Measurements from ENCODE around the gene ODAM.
"Not testable (repeated sequence)": the region's sequence is repeated elsewhere in the genome, so short reads cannot be mapped to it uniquely, and the experiment has no call there.

ODAM gene, protein sequence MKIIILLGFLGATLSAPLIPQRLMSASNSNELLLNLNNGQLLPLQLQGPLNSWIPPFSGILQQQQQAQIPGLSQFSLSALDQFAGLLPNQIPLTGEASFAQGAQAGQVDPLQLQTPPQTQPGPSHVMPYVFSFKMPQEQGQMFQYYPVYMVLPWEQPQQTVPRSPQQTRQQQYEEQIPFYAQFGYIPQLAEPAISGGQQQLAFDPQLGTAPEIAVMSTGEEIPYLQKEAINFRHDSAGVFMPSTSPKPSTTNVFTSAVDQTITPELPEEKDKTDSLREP

DNA sequence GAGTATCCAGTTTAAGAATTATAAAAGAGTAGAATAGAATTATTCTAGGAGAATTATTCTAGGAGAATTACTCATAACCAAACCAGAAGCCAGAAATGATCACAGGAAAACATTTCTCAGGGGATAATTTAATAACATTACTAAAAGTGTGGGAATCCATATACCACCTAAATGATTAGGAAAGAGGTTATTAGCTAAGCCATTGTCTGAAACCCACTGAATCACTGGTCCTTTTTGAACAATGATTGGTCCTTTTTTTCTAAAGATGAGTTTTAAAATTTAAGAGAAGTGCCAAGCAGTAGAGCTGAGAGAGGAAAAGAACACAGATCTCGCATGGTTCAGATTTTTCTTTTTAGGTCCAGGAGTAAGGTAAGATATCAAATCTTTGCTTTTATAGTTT lies at the start of gene ODAM:
Gene ODAM (plus strand): TSS at position 301 of the 400 bp plus-strand sequence. CDS start 819 bp downstream, outside the sequence.
- DNase-seq: no peak

DNA sequence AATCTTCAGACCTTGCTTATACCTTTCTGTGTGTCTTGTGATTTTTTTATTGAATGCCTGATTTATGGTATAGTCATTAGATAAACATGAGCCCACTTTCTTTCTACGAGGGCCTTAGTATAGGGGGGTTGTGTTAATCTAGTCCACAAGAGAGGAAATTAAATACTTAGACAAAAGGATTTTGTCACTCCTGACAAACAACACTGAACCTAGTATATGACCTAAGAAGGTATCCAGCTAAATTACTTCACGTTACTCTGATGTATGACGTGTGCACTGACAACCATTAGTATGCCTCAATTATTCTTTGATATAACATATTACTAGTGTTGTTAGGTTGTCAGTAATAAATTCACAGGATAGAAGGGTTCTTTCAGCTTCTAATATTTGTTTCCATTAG lies 44.3 kb upstream of the ODAM start:
- no peak for DNase-seq

- DNase-seq: no peak
Measured at GRCh38 chr4:70152088-70152487, 43.4 kb upstream of the ODAM start.

DNA sequence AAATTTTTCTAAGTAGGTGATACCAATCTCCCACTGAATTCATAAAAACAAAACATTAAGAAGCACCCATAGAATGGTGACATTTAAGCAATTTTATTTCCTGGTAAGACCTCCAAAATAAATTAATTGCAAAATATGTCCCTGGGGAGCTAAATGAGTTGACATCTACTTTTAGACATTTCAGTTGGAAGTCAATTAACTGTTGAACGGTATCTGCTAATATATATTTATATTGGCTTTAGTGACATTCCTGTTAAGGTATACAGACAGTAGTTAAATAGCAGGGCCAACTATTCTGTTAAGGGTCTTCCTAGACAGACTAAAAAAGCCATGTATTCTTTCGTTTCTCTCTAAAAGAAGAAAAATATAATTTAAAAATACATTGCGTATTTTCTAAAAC lies 41.6 kb upstream of the ODAM start, which contains the start of gene PRR27:
Gene PRR27 (plus strand): TSS at position 301 of the 400 bp plus-strand sequence. CDS start 139 bp downstream, outside the sequence.
- no peak for DNase-seq

- DNase-seq: no peak
Measured at GRCh38 chr4:70158576-70158975, 36.9 kb upstream of the ODAM start.

- DNase-seq: no peak
Measured at GRCh38 chr4:70177090-70177489, 18.4 kb upstream of the ODAM start.

DNA sequence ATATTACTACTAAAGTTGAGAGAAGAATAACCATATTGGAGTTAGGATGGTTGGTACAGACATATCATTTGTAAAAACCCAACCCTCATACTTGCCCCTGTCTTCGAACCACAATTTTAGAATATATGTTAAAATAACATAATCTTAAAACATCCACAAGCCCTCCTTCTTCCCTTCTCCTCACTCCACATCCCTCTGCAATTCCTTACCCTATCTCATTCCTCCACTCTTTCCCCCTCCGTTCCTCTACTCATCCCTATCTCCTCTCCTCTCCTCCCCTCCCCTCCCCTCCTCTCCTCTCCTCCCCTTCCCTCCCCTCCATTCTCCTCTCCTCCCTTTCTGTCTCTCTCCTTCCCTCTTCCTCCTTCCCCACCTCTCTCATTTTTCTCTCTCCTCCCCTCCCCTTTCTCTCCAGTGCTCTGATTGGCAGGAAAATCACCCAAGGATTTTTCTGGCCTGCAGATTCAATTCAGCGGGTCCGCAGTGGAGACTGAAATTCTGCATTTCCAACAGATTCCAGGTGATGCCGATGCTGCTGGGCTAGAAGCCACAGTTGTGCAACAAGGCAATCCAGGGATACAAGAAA lies 17.4 kb upstream of the ODAM start:
- no peak for DNase-seq

- no peak for DNase-seq
Measured at GRCh38 chr4:70179811-70180210, 15.7 kb upstream of the ODAM start.

- DNase-seq: no peak
Measured at GRCh38 chr4:70181864-70182263, 13.7 kb upstream of the ODAM start.

- no peak for DNase-seq
Measured at GRCh38 chr4:70182517-70183167, 12.9 kb upstream of the ODAM start.

GRCh38 chr4:70183168-70183939 lies 12.2 kb upstream of the ODAM start:
- DNase-seq: no peak

DNA sequence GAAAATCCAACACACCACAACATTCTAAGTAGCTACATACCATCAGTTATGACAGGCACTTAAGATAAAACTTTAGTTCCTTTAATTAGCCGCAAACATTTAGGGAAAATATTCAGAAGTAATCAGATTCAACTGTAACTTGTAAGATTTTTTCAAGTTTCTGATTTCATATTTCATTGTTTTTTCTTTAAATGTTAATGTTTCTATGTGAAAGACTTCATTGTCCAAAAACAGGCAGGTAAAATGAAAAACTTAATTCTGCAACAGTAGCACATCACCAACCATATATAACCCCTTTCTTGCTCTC lies 11.6 kb upstream of the ODAM start:
- DNase-seq: no peak

- no peak for DNase-seq
Measured at GRCh38 chr4:70187216-70187615, 8.3 kb upstream of the ODAM start.

DNA sequence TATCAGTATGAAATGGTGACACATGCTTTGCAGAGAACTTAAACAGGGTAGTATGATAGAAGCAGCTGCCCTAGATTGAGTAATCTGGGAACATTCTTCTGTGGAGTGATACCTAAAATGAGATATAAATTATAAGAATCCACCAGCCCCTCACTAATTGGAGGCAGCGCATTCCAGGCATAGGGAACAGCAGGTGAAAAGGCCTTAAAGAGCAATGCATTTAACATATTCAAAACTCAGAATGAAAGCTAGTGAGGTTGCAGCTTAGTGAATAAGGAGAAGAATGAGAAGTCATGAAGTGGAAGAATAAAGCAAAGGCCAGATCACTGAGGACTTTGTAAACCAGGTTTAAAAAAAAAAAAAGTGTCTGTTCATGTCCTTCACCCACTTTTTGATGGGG lies 4.9 kb upstream of the ODAM start:
- DNase-seq: no peak

DNA sequence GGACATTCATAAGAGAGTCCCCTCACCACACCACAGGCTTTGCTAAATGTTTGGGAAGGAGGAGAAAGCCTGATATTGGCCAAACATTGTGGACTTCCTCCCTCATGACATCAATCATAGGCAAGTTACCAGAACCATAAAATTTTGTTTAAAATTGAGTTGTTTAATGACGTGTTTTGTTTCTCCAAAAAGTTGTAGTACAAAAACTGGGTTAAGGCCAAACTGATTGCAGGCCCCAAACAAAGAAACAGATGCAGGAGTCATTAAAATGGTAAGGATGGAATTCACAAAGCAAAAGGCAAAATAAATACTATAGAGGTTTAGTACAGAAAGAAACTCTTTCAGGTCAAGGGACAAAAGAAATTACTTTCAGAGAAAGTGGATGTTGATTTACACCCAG lies 3.9 kb upstream of the ODAM start:
- DNase-seq: no peak

- DNase-seq: no peak
Measured at GRCh38 chr4:70192895-70193294, 2.6 kb upstream of the ODAM start.

DNA sequence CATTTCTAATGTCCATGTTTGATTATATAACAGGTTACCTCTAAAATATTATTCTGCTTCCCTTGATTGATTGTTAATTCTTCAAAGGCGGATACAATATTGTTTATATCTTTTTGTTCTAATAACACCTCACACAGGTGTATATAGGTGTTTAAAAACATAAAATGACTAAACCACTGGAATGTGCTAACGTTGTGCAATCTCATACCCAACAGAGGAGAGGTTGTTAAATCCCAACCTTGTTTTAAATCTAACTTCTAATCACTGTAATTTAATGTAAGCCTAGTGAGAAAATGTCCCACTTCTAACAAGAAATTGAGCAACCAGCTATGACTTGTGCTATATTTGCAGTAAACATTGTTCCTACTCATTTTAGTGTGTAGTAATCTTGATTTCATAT lies 1.3 kb downstream of the ODAM start:
- no peak for DNase-seq

- DNase-seq: no peak
Measured at GRCh38 chr4:70197842-70198241, 2.3 kb downstream of the ODAM start.

DNA sequence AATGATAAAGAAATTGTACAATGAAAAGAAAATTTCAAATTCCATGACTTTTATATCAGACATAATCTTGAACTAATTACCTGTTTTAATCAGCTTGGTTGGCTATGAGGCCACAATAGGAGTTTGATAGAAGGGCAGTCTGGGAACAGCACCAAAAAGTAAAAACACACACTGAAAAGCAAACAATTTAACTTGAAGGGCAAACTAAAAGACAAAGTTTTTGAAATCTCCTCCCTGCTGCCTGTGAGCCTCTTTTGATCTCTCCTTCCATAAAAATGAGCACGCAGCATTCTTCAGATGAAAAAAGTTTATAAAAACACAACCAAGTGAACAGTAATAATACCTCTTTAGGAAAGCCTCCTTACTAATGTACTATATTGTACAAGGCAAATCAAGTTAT lies 8.1 kb downstream of the ODAM start:
- no peak for DNase-seq

- not testable (repeated sequence) for DNase-seq
Measured at GRCh38 chr4:70212752-70213151, 17.2 kb downstream of the ODAM start.

DNA sequence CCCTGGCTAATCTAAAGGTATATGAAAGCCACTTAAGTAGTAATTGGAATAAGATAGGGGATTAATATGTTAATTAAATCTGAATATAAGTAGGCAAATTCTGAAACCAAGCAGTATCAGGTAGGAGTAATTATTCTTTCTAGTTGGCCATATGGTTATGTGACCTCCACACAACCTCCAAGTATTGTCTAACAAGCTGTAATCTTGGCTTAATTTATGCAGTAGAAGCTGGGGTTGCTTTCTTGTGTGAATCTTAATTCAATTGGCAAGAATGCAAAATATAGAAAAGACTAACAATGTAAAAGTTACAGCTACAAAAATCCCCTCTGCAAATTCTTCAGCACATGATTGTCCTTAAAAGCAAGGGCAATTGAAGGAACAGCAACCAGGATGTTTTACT lies 20.6 kb downstream of the ODAM start:
- not testable (repeated sequence) for DNase-seq

DNA sequence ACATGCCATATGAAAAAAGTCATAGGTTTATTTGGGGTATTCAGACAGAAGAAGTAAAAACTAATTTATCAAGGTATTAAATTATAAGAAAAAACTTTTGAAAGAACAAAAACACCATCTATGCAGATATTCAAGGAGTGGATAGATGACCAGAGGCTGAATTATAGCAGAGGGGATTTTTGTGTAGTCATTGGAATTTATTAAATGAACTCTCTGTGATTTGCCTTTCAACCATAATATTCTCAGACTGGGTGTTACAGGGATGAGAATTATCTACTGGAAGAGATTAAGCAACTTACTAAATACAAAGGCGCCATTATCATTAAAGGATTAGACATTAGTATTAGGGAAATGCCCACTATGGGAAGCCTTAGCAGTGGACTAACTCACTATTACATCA lies 21.0 kb downstream of the ODAM start:
- DNase-seq: not testable (repeated sequence)

- DNase-seq: not testable (repeated sequence)
Measured at GRCh38 chr4:70221389-70221788, 25.9 kb downstream of the ODAM start.

DNA sequence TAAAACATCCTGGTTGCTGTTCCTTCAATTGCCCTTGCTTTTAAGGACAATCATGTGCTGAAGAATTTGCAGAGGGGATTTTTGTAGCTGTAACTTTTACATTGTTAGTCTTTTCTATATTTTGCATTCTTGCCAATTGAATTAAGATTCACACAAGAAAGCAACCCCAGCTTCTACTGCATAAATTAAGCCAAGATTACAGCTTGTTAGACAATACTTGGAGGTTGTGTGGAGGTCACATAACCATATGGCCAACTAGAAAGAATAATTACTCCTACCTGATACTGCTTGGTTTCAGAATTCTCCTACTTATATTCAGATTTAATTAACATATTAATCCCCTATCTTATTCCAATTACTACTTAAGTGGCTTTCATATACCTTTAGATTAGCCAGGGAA lies 26.3 kb downstream of the ODAM start:
- DNase-seq: not testable (repeated sequence)

All from CD4-positive, alpha-beta T cell treated with Interleukin-4 for 4 hours (primary cell).